H1 (cell line): Measurements from ENCODE around the gene PNPLA3. TPM values are rescaled to one million over a fixed set of nuclear protein-coding genes. Genes with fewer than 3 reads are reported as not detected.

ENCODE experiments used
- CTCF ChIA-PET: fragments of 300-600 bp; sonication (Branson Sonifier 250); formaldehyde crosslinking; loops from one replicate; lab custom pipeline; 2021; ENCODE audit not compliant: partially characterized antibody; lab: Charles Lee
- POLR2A ChIA-PET: fragments of 300-600 bp; sonication (Branson Sonifier 250); formaldehyde crosslinking; loops from one replicate; lab custom pipeline; 2021; ENCODE audit warnings: inconsistent platforms; ENCODE audit not compliant: partially characterized antibody; lab: Charles Lee
- DNase-seq, 2 experiments: peaks; one replicate each; pipeline versions ENCODE4 v3.0.0 to v3.0.0-alpha.2; 2010 to 2022; ENCODE audit warnings: low spot score in 2 of 2, low read depth in 1 of 2, mixed read lengths in 1 of 2
- FAIRE-seq: peaks from 2 replicates; lab custom pipeline; 2011; peaks lifted over from hg19 to GRCh38; lab: Jason Lieb, UNC
- H2AFZ ChIP-seq: 2 replicates; pipeline ENCODE4 v1.8.1; 2012; ENCODE audit warnings: low read length, inconsistent platforms
- H2AK5ac ChIP-seq: 2 replicates; pipeline ENCODE4 v1.6.1; 2013; ENCODE audit warnings: low read depth, low read length
- H2BK120ac ChIP-seq: replicated peaks from 2 replicates; pipeline ENCODE3; 2013; ENCODE audit warnings: low read depth, low read length, inconsistent platforms
- H2BK12ac ChIP-seq: 2 replicates; pipeline ENCODE4 v1.6.1; 2013; ENCODE audit warnings: low read depth, low read length
- H2BK15ac ChIP-seq: 2 replicates; pipeline ENCODE4 v1.6.1; 2013; ENCODE audit warnings: low read length
- H2BK20ac ChIP-seq: 2 replicates; pipeline ENCODE4 v1.6.1; 2013; ENCODE audit warnings: low read length
- H2BK5ac ChIP-seq: 2 replicates; pipeline ENCODE4 v1.6.1; 2013; ENCODE audit warnings: low read depth, low read length
- H3K14ac ChIP-seq: 2 replicates; pipeline ENCODE4 v1.6.1; 2013; ENCODE audit warnings: inconsistent platforms; ENCODE audit not compliant: insufficient read length
- H3K18ac ChIP-seq: 2 replicates; pipeline ENCODE4 v1.6.1; 2013; ENCODE audit warnings: low read length; ENCODE audit errors: extremely low read depth
- H3K23ac ChIP-seq: 2 replicates; pipeline ENCODE4 v1.6.1; 2013; ENCODE audit warnings: inconsistent platforms; ENCODE audit not compliant: insufficient read length
- H3K23me2 ChIP-seq: 2 replicates; pipeline ENCODE4 v1.6.1; 2013; ENCODE audit warnings: low read depth, low read length
- H3K27ac ChIP-seq: 2 replicates; pipeline ENCODE4 v1.6.1; 2011; ENCODE audit warnings: low read depth, low read length, inconsistent platforms
- H3K27me3 ChIP-seq, 4 experiments: replicated peaks in 1 of 4; 1 replicate in 1 of 4; 2 replicates in 3 of 4; pipeline versions ENCODE4 v1.6.1 to v1.8.1; 2011 to 2013; ENCODE audit warnings: low read length in 3 of 4, mild to moderate bottlenecking in 3 of 4, inconsistent platforms in 2 of 4, mixed read lengths in 2 of 4, moderate library complexity in 1 of 4; ENCODE audit not compliant: control insufficient read depth in 3 of 4, insufficient read depth in 3 of 4; ENCODE audit errors: extremely low read depth in 1 of 4
- H3K36me3 ChIP-seq, 4 experiments: 2 replicates each; pipeline versions ENCODE4 v1.6.1 to v1.8.1; 2011 to 2013; ENCODE audit warnings: mild to moderate bottlenecking in 4 of 4, low read length in 3 of 4, moderate library complexity in 2 of 4, control low read depth in 1 of 4, inconsistent platforms in 1 of 4; ENCODE audit not compliant: insufficient read depth in 4 of 4, control insufficient read depth in 2 of 4
- H3K4ac ChIP-seq: replicated peaks from 2 replicates; pipeline ENCODE3; 2013; ENCODE audit warnings: low read length, low read depth, mixed read lengths, inconsistent platforms; ENCODE audit not compliant: insufficient read length
- H3K4me1 ChIP-seq, 4 experiments: replicated peaks in 1 of 4; 1 replicate in 1 of 4; 2 replicates in 3 of 4; pipeline versions ENCODE4 v1.6.1 to v1.8.1; 2011 to 2013; ENCODE audit warnings: low read length in 3 of 4, inconsistent platforms in 2 of 4, mixed read lengths in 1 of 4; ENCODE audit not compliant: insufficient read depth in 4 of 4, control insufficient read depth in 3 of 4
- H3K4me2 ChIP-seq, 2 experiments: 2 replicates each; pipeline versions ENCODE4 v1.6.1 to v1.8.1; 2011 to 2013; ENCODE audit warnings: low read depth in 2 of 2, low read length in 2 of 2, control low read depth in 1 of 2, inconsistent platforms in 1 of 2, mild to moderate bottlenecking in 1 of 2; ENCODE audit not compliant: insufficient read depth in 1 of 2
- H3K4me3 ChIP-seq, 4 experiments: fragments of 200-600, 300-600 bp in 1 of 4; sonication (generic), shearing (Covaris generic), sonication (Bioruptor Twin) in 1 of 4; 2 replicates each; pipeline versions ENCODE4 v1.5.1 to v1.8.1; 2011 to 2016; ENCODE audit warnings: low read length in 4 of 4, low read depth in 3 of 4, control low read depth in 2 of 4, inconsistent platforms in 2 of 4, mild to moderate bottlenecking in 2 of 4, mixed read lengths in 1 of 4, moderate library complexity in 1 of 4; ENCODE audit not compliant: insufficient read depth in 2 of 4; ENCODE audit errors: extremely low read depth in 1 of 4
- H3K56ac ChIP-seq: replicated peaks from 2 replicates; pipeline ENCODE3; 2013; ENCODE audit warnings: low read depth, mild to moderate bottlenecking, mixed read lengths, low read length, inconsistent platforms; ENCODE audit not compliant: insufficient read length
- H3K79me1 ChIP-seq: 2 replicates; pipeline ENCODE4 v1.6.1; 2013; ENCODE audit warnings: low read depth, low read length, control low read depth
- H3K79me2 ChIP-seq, 2 experiments: 2 replicates each; pipeline versions ENCODE4 v1.6.1 to v1.8.1; 2012 to 2013; ENCODE audit warnings: low read length in 2 of 2, mild to moderate bottlenecking in 2 of 2, inconsistent platforms in 1 of 2; ENCODE audit not compliant: insufficient read depth in 2 of 2, control insufficient read depth in 1 of 2
- H3K9ac ChIP-seq, 4 experiments: replicated peaks in 1 of 4; 1 replicate in 1 of 4; 2 replicates in 3 of 4; pipeline versions ENCODE4 v1.6.1 to v1.8.1; 2011 to 2013; ENCODE audit warnings: low read depth in 3 of 4, low read length in 3 of 4, control low read depth in 2 of 4, mild to moderate bottlenecking in 2 of 4, moderate library complexity in 2 of 4, inconsistent platforms in 1 of 4; ENCODE audit errors: extremely low read depth in 1 of 4
- H3K9me3 ChIP-seq, 2 experiments: 2 replicates each; pipeline versions ENCODE4 v1.6.1 to v1.8.1; 2012 to 2013; ENCODE audit warnings: mild to moderate bottlenecking in 2 of 2, moderate library complexity in 2 of 2, control low read depth in 1 of 2, inconsistent platforms in 1 of 2, low read depth in 1 of 2, low read length in 1 of 2, mixed read lengths in 1 of 2; ENCODE audit not compliant: insufficient read depth in 2 of 2
- H4K20me1 ChIP-seq, 2 experiments: replicated peaks in 1 of 2; 2 replicates each; pipeline versions ENCODE3 to v1.8.1; 2011 to 2013; ENCODE audit warnings: inconsistent platforms in 2 of 2, low read length in 2 of 2, mild to moderate bottlenecking in 1 of 2; ENCODE audit not compliant: insufficient read depth in 2 of 2, control insufficient read depth in 1 of 2
- H4K5ac ChIP-seq: 2 replicates; pipeline ENCODE4 v1.6.1; 2013; ENCODE audit warnings: low read length, low read depth, mixed read lengths, inconsistent platforms; ENCODE audit not compliant: insufficient read length
- H4K8ac ChIP-seq: 2 replicates; pipeline ENCODE4 v1.8.0; 2013; ENCODE audit warnings: mild to moderate bottlenecking, moderate library complexity, low read length, inconsistent platforms; ENCODE audit not compliant: insufficient read depth; ENCODE audit errors: extremely low read depth
- H4K91ac ChIP-seq: replicated peaks from 2 replicates; pipeline ENCODE3; 2013; ENCODE audit warnings: low read length, mixed read lengths, inconsistent platforms; ENCODE audit not compliant: insufficient read length
- BACH1 ChIP-seq: IDR thresholded peaks from 2 replicates; pipeline ENCODE4 v1.6.1; 2012; ENCODE audit warnings: low read length, improper control_type of control experiment
- BCL11A ChIP-seq, 2 experiments: IDR thresholded peaks; one replicate each; pipeline ENCODE4 v1.6.1; 2011; ENCODE audit warnings: low read depth in 2 of 2, low read length in 2 of 2, mild to moderate bottlenecking in 2 of 2
- FOSL1 ChIP-seq: IDR thresholded peaks from 2 replicates; pipeline ENCODE4 v1.6.1; 2011; ENCODE audit warnings: mild to moderate bottlenecking, low read depth, low read length, moderate library complexity; ENCODE audit not compliant: insufficient read depth
- POLR2A ChIP-seq, 2 experiments: IDR thresholded peaks; 1 replicate in 1 of 2; 2 replicates in 1 of 2; pipeline ENCODE4 v1.6.1; 2011; ENCODE audit warnings: low read depth in 2 of 2, low read length in 2 of 2, mild to moderate bottlenecking in 2 of 2; ENCODE audit errors: control extremely low read depth in 1 of 2
- RNF2 ChIP-seq: fragments of 200-900, 300-1000 bp; sonication (generic); IDR thresholded peaks from 2 replicates; pipeline ENCODE4 v1.7.1; 2016; ENCODE audit warnings: borderline replicate concordance, low read depth, mild to moderate bottlenecking, antibody characterized with exemption, low read length; ENCODE audit not compliant: poor library complexity, severe bottlenecking; ENCODE audit errors: missing control alignments
- RXRA ChIP-seq: IDR thresholded peaks from 2 replicates; pipeline ENCODE4 v1.6.1; 2011; ENCODE audit warnings: low read depth, mild to moderate bottlenecking, low read length, moderate library complexity; ENCODE audit not compliant: insufficient read depth
- SAP30 ChIP-seq: fragments of 300-600 bp; sonication (generic); IDR thresholded peaks from 2 replicates; pipeline ENCODE4 v1.7.1; 2012; ENCODE audit warnings: low read length, moderate library complexity, mild to moderate bottlenecking, inconsistent platforms; ENCODE audit not compliant: insufficient read depth, insufficient replicate concordance
- SP4 ChIP-seq: IDR thresholded peaks from 2 replicates; pipeline ENCODE4 v1.6.1; 2012; ENCODE audit warnings: low read length, inconsistent platforms
- ZNF274 ChIP-seq: IDR thresholded peaks from 2 replicates; pipeline ENCODE4 v1.7.0; 2012; ENCODE audit warnings: low read length, borderline replicate concordance; ENCODE audit errors: extremely low read depth
- WGBS, 2 experiments: shearing (Covaris generic) in 1 of 2; methylation state at CpG; one replicate each; pipeline versions ENCODE4 v1.1.6 to v1.1.7; 2013 to 2015; ENCODE audit warnings: low lambda C conversion rate in 2 of 2, mixed read lengths in 2 of 2, inconsistent platforms in 1 of 2, low coverage in 1 of 2, missing lambda C conversion rate in 1 of 2; ENCODE audit not compliant: insufficient replicate concordance in 2 of 2, insufficient coverage in 1 of 2, insufficient read length in 1 of 2; ENCODE audit errors: extremely low coverage in 1 of 2, missing lambda C conversion rate in 1 of 2; 5-methylcytosine and 5-hydroxymethylcytosine counted together
- polyA plus RNA-seq, 7 experiments: library from polyadenylated mRNA; depleted of rRNA in 3 of 7; stranded (reverse) in 5 of 7; unstranded in 2 of 7; fragments of >200 nt in 5 of 7; fragments of 200-250 nt in 2 of 7; gene quantifications; 1 replicate in 5 of 7; 2 replicates in 1 of 7; 4 replicates in 1 of 7; pipeline versions ENCODE4 v1.2.1 to v1.2.3, GENCODE V29; 2011 to 2013; ENCODE audit warnings: missing spikeins in 2 of 7, mixed read lengths in 2 of 7
- total RNA-seq: library from RNA; stranded (reverse); fragmentation: NEBNext Ultra II Directional; extraction: Animal tissue kit (Norgen Biotek cat#: 25700); gene quantifications from 2 replicates; pipeline ENCODE4 v1.2.1, GENCODE V29; 2021
- TF ChIP-seq, protein P1 (sequence below): IDR thresholded peaks from 2 replicates; pipeline ENCODE4 v1.6.1; 2011; ENCODE audit warnings: low read depth, mild to moderate bottlenecking, low read length; ENCODE audit not compliant: insufficient read depth
- TF ChIP-seq, protein P2 (sequence below): IDR thresholded peaks from 2 replicates; pipeline ENCODE4 v1.6.1; 2012; ENCODE audit warnings: inconsistent platforms

PNPLA3 gene
- total and polyA plus RNA-seq, 2 of the 8 experiments (the other 6 are each of a cell fraction or from before 2014, with no cell fraction given), result 17.5 to 23.4 TPM

DNA sequence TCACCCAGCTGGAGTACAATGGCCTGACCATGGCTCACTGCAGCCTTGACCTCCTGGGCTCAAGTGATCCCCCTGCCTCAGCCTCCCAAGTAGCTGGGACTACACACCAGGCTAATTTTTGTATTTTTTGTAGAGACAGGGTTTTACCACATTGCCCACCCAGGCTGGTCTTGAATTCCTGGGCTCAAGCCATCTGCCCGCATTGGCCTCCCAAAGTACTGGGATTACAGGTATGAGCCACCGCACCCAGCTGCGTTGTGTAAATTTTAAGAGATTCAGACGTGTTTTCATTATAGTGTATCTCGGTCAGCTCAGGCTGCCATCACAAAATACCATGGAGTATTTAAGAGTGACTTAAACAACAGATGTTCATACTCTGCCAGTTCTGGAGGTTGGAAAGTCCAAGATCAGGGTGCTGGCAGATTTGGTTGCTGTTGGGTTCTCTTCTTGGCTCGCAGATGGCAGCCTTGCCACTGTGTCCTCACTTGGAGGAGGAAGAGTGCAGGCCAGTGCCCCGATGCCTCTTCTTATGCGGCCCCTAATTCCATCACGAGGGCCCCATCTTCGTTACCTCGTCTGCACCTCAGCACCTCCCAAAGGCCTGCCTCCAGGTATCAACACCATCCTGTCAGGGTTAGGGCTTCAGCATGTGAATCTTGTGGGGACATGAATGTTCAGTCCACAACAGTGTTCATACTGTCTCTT lies 67.9 kb downstream of the PNPLA3 start:
- Histone ChIP-seq H3K56ac (no peak overlapping the region), H2BK12ac (no peak overlapping the region), H3K18ac (no peak overlapping the region), H2BK15ac (no peak overlapping the region), H2BK5ac (no peak overlapping the region), H3K9ac (no peak overlapping the region), H3K4me3 (no peak overlapping the region), H3K79me2 (no peaks in the 10 kb centered on the region), H4K91ac (no peak overlapping the region), H3K14ac (no peak overlapping the region), H3K23ac (no peak overlapping the region), H3K4ac (no peak overlapping the region), H4K5ac (no peak overlapping the region), H3K27ac (no peak overlapping the region), H2BK20ac (no peak overlapping the region), H4K20me1 (peaks cover 2 to 5% of the 10 kb centered on the region in 2 experiments), H4K8ac (no peak overlapping the region), H3K36me3 (peaks cover 3 to 28% (median 24%) of the 10 kb centered on the region in 4 experiments; a peak in 5 of 8 replicates), H2BK120ac (no peak overlapping the region), H3K23me2 (no peaks in the 10 kb centered on the region), H2AK5ac (no peak overlapping the region), H3K4me2 (no peak overlapping the region), H3K4me1 (peaks cover 0 to 2% (median 1%) of the 10 kb centered on the region in 4 experiments; a peak in 3 of 7 replicates), H3K79me1 (no peaks in the 10 kb centered on the region), H2AFZ (no peak overlapping the region), H3K27me3 (no peaks in the 10 kb centered on the region), H3K9me3 (no peaks in the 10 kb centered on the region)
- CTCF ChIA-PET, result interaction anchor here (1.9 to 5.7 kb wide), 4 partner anchors 8 to 634 kb away, joined by 7 to 100 read pairs (median 40); no protein-coding TSS in a partner anchor
- FAIRE-seq (no peak), DNase-seq (no peak)
- POLR2A ChIA-PET, result no interaction called here
- 92% methylated on average over 11 of the region's 11 CpGs; no CpG with 5 or more reads in 1 of the 2 experiments for WGBS, 2 experiments
- TF ChIP-seq SAP30, result no peak
- TF ChIP-seq ZNF274, result no peak
- no peak for TF ChIP-seq BCL11A (IDR thresholded peaks at IDR 0.05; ENCODE audit: low read depth in 2 of 2, low read length in 2 of 2)
- TF ChIP-seq RNF2, result no peak
- no peak for TF ChIP-seq RXRA
- TF ChIP-seq, protein P1, sequence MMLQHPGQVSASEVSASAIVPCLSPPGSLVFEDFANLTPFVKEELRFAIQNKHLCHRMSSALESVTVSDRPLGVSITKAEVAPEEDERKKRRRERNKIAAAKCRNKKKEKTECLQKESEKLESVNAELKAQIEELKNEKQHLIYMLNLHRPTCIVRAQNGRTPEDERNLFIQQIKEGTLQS, result no peak
- TF ChIP-seq FOSL1, result no peak
- no peak for TF ChIP-seq SP4
- no peak for TF ChIP-seq POLR2A (IDR thresholded peaks at IDR 0.05; ENCODE audit: control extremely low read depth in 1 of 2, low read depth in 2 of 2, low read length in 2 of 2)
- TF ChIP-seq, protein P2, sequence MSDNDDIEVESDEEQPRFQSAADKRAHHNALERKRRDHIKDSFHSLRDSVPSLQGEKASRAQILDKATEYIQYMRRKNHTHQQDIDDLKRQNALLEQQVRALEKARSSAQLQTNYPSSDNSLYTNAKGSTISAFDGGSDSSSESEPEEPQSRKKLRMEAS, result no peak
- no peak for TF ChIP-seq BACH1
